Stimulated activated CD8-positive, alpha-beta memory T cell treated with anti-CD3 and anti-CD28 coated beads, Interleukin-2, amount 100 ng/mL, for 1 hour (primary cell): Measurements from ENCODE around the gene KCNH1.

ENCODE experiments used
- DNase-seq, 2 donors: peaks; one replicate each; pipeline ENCODE4 v3.0.0-alpha.2; 2020; ENCODE audit warnings: low read depth in 2 of 2

The KCNH1 gene

DNA sequence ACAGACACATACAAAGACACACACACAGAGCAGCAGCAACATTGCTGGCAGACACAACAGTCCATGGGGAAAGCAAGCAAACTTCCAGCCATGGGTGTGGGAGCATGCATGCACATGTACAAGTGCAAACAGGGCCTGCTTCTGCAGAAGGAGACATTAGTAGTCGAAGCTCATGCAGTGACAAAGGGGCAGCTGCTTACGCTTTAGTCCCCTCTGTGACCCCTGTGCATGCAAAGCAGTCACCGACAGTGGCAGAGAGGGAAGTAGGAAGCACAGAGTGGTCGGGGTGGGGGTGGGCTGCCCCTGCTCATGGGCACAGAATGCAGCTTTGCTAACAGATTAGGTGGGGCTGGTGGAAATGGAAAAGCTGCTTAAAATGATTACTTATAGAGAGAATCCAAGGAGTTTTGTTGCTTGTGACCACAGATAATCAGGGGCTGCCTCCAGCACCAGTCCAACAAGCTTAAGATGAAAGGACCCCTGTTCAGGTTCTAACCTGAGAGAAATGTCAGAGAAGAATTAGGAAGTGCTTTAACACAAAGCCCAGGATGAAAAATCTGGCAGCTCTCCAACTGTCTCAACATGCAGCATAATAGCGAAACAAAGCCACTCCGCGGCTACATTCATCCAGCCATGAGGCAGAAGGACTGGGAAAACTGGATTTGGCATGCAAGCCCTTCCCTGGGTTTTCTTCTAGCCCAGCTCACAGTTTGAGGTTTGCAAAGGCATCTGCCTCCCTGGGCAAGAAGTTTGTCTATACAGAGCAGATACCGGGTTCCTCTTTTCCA is 378.9 kb downstream of the KCNH1 start:
- DNase-seq = no peak

DNA sequence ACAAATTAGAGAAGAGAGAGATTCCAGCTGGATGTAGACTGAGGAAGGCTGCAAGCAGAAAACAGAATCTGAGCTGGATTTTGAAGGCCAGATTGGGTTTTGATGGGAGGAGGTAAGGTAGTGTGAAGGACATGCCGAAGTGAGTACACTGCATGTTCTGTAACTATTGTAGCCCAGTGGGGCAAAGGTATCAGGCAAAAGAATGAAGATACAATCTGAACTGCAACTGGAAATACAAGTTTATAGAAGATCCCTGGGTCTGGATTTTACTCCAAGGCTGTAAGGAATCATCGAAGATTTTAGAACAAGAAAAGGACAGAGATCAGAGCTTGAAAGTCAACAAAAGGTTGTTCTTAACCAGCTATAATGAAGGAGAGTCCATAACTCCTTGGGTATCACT is 382.0 kb downstream of the KCNH1 start:
- DNase-seq = no peak

DNA sequence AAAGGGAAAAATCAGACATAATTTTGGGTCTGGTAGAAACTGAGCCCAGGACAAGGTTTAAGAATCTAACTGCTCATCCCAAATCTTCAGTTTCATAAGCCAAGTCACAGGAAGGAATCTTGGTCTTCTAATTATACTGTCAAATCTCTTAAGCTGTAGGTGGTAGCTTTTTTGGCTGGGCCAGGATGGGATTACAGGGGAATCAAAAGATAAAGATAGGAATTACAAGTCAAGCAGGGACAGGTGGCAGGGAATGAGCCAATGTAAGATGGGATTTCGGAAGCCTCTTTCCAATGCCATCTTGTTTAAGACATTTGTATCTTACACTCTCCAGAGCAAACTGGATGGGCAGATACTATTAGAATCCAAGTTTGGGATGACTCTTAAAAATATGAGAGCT is 383.5 kb downstream of the KCNH1 start:
- no peak for DNase-seq

DNA sequence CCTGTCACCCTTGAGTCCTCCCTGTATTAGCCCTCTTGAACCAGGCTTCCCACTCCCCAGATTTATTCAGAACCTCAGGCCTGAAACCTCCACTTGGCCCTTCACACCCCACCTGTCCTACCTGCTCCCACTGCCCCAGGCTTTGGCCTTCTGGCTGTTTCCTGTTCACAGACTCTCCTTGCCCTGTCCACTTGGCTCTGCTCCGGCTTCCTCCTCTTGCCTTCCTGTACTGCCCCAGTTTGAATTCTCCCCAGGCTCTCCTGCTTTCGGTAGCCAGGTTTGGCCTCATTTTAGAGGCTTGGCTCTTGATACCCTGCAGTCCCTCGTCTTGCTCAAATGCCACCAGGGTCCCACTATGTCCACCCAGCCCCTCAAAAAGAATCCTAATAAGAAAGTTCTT is 385.2 kb downstream of the KCNH1 start:
- no peak for DNase-seq

DNA sequence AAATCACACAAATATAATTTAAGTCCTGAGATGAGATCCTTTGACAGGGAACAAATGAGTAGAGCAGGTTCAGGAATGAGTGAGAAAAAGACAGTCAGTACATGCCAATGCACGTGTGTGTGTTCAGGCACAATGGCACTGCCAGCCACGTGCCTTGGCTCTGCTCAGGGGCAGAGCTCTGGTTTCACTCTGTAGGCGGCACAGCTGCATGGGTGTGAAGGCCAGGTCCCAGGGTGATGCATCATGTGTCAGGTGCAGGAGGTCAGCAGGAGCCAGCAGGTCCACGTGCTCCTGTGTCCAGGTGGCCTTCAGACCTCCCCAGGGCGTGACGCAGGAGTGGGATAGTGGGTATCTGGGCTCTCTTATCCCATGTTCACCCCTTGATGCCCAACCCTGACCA is 386.1 kb downstream of the KCNH1 start:
- DNase-seq = no peak

GRCh38 chr1:210747112-210747511 is 386.8 kb downstream of the KCNH1 start:
- no peak for DNase-seq

DNA sequence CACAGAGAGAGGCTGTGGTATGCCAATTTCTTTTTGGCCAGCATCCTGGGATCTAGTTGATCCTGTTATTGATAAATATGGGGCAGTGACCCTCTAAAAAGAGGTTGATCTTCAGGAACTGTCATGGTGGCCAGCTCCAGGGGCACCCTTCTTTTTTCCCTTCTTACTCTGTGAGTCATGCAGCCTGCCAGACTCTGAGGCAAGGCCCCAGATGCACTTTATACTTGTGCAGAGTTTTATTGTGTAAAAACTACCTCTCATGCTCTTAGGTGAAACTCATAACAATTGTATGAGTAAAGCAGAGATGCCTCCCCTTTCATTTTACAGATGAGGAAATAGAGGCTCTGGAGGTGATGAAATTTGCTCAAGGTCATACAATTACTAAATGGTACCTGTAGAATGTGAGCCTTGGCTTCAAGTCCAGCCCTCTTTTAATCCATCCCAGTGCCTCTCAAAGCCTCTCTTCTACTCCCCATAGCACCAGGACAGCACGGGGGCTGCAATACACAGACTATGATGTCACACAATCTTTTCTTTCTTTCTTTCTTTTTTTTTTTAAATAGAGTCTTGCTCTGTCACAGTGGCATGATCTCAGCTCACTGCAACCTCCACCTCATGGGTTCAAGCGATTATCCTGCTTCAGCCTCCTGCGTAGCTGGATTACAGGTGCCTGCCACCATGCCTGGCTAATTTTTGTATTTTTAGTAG is 387.8 kb downstream of the KCNH1 start:
- no peak for DNase-seq

GRCh38 chr1:210743038-210743437 is 390.9 kb downstream of the KCNH1 start:
- DNase-seq = no peak

GRCh38 chr1:210741564-210741963 is 392.4 kb downstream of the KCNH1 start:
- no peak for DNase-seq

DNA sequence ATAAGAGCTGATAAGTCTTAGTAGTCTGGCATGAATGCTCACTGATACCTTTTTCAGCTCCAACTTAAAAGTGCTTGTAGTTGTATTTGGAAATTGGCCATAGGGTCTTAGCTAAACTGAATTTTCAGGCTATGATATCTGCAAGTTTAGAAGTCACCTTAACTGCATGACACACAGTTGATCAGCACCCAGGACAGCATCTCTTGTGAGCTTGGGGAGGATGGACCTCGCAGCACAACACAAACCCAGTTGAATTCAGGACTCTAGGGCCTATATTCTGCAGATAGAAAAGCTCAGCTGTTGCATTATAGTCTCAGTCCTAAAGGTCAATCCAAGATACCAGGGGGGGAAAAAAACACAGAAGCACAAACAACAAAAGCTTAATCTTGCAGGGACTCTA is 394.3 kb downstream of the KCNH1 start:
- DNase-seq = no peak

DNA sequence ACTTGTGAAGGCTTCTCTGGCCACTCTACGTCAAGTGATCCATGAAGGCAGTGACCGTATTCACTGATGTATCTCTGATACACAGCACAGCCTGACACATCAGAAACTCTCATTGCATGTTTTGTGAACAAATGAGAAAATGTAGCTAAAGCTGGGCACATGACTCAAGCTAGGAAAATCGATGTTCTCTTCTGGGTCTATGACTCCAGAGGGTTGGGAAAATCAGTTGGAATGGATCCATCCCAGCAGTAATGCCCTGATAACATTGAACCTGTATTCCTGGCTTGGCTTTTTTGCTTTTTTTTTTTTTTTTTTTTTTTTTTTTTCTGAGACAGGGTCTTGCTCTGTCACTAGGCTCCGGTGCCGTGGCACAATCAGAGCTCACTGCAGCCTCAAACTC is 395.7 kb downstream of the KCNH1 start:
- no peak for DNase-seq

- DNase-seq = no peak
Observed at GRCh38 chr1:210736713-210737112, 397.2 kb downstream of the KCNH1 start.

GRCh38 chr1:210731597-210731996 is 402.4 kb downstream of the KCNH1 start:
- DNase-seq = no peak

GRCh38 chr1:210731193-210731592 is 402.8 kb downstream of the KCNH1 start:
- no peak for DNase-seq

GRCh38 chr1:210730023-210730422 is 403.9 kb downstream of the KCNH1 start:
- no peak for DNase-seq

GRCh38 chr1:210728437-210729149 is 405.4 kb downstream of the KCNH1 start:
- no peak for DNase-seq

DNA sequence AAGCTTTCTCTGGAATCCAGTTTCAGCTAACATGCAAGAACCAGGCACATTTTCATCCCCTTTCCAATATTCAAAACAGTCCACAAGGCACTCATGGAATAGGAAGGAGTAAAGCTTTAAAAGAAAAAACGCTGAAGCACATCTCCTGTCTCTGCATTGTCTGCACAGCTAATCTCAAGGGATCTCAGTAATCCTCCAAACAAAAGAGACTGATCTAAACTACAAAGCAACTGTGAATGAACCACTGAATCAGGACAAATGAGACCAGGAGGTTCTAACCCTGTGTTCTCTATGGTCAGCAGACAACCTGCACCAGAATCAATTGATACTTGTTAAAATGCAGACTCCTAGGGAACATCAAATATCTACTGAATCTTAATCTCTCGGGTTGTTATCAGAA is 406.2 kb downstream of the KCNH1 start:
- no peak for DNase-seq

DNA sequence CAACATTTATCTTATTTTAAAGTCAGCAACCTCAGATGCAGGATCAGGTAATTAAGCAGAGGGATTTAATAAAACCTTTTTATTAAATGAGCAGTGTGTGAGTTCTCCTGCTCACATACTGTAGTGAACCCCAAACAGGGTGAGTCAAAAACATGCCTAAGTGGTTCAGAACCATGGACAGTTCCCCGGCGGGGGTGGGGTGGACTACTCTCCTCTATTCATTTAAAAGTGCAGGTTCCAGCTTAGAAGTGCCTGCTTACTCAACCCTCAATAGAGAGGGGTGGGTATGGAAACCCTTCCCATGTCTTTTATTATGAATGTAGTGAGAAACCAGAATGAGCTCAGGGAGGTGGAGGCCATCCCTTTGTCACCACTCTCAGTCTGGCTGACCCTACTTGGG is 407.3 kb downstream of the KCNH1 start:
- DNase-seq = no peak

DNA sequence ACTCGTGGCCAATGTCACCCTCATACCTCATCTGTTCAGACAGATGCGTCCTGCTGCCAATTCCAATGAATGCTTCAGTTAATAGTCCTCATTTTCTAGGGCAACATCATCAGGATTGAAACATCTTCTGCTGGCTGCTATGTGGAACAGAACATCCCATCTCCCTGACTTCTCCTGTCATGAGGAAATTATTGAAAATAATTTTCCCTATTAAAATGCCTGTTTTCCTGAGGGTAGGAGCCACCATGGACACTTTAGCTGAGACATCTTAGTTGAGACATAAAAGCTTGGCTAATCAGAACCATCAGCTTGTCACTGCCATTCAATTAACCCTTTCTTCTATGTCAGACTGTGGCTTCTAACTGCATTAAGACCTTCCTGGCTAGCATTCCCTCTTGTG is 409.2 kb downstream of the KCNH1 start:
- no peak for DNase-seq

GRCh38 chr1:210723646-210724045 is 410.3 kb downstream of the KCNH1 start:
- no peak for DNase-seq

DNA sequence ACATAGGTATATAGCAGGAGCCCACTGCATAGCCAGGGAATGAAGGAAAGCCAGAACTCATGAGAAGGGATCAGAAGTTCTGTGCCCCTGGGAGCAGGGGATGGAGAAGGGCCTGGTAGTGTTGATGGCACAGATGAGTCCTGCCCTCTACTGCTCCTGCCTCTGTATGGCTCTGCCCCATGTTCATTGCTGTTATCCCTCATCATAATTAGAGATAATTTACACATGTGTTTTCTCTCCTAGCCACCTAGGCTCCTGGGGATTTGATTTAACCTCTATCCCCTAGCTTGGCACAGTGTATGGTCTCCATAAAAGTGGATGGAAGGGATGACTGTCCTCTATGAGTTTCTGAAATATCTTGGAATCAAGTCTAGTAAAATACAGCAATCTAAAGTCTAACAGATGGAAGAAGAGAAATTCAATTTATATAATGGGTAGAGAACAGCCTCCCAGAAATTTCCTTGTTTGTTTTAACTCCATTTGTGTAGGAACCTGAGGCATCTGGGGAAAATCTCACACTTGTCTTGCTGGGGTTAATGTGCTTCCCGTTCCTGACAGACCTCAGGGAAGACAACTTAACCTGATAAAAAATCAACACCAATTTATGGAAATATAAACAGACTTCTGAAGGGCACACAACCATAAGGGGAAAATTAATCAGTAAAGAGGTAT is 411.4 kb downstream of the KCNH1 start:
- DNase-seq = no peak

- no peak for DNase-seq
Observed at GRCh38 chr1:210715072-210715471, 418.9 kb downstream of the KCNH1 start.
